ENCODE results near the gene CERS4.
"Not testable (repeated sequence)": the region's sequence is repeated elsewhere in the genome, so short reads cannot be mapped to it uniquely, and the experiment has no call there.

Gene CERS4

GRCh38 chr19:8209462-8210378 is 550 bp downstream of the CERS4 start:
- DNase-seq: peak; percentile 84

DNA sequence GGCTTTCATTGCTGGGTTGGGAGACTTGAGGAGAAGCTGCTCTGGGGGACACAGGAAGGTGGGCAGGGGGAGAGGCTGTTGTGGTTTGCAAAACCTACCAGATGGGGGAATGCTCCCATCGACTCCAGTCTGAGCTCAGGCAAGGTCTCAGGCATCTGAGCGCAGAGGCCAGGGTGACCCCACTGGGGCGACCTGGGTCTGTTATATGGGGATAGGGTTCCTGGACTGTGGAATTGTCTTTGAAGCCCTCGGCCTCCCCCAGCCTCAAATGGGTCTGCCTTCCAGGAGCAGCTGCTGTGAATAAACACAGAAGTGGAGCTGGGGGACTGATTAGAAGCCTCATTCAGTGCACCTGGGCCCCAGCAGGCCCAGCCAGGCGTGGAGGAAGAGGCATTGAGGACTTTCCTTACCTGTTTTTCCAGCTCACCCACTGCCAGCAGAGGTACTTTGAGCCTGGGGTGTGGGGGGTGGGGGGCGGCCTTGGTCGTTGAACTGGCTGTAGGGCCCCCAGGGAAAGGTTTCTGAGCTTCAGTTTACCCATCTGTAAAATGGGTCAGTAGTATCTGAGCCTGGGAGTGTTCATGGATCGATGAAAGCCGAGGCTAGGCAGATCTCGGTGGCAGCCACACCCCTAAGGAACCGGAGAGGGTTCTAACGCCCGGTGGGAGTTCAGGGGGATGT is 1.4 kb downstream of the CERS4 start:
- peak; percentile 27 for DNase-seq

- DNase-seq: no peak
These were observed 3.0 kb downstream of the CERS4 start for GRCh38 chr19:8212212-8212611.

GRCh38 chr19:8212916-8213315 is 3.7 kb downstream of the CERS4 start:
- no peak for DNase-seq

DNA sequence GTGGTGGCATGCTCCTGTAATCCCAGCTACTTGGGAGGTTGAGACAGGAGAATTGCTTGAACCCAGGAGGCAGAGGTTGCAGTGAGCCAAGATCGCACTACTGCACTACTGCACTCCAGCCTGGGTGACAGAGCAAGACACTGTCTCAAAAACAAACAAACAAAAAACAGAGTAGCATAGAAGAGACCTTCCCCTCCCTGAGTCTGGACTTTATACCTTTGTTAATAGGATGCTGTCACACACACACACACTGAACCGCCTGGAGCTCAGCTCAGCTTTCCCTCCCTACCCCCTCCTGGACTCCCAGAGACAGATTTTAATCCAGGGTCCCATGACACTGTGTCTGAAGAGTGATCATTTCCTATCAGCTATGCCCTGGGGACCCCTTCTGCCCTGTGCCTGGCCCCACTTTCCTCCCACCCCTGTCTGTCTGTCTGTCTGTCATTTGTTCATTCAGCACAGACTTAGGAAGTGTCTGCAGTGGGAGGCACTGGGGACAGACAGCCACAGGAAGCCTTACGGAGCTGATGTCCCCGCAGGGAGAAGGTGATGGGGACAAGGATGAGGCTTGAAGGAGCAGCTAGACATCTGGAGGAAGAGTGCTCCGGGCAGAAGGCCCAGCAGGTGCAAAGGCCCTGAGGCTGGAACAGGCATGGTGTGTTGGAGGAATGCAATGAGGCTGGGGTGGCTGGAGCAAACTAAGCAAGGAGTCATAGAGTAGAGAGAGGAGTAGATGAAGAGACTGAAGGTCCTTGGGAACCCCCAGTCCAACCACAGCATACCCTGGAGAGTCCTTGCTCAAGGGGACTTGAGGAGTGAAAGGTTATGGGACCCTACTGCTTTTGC is 4.9 kb downstream of the CERS4 start:
- DNase-seq: no peak

DNA sequence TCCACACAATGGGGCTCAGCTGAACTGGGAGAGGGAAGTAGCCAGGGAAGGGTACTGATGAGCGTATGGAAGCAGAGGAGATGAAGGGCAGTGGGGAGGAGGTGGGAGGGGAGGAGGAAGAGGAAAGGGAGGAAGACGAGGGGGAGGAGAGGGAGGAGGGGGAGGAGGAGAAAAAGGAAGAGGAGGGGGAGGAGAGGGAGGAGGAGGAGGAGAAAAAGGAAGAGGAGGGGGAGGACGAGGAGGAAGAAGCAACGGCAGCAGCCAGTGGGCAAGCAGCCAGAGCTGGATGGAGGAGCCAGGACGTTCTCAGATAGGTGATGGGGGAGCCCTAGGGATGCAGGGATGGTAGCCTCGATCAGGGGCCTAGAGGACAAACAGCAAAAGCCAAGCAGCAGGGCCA is 5.6 kb downstream of the CERS4 start:
- DNase-seq: no peak

GRCh38 chr19:8215783-8216182 is 6.6 kb downstream of the CERS4 start:
- no peak for DNase-seq

DNA sequence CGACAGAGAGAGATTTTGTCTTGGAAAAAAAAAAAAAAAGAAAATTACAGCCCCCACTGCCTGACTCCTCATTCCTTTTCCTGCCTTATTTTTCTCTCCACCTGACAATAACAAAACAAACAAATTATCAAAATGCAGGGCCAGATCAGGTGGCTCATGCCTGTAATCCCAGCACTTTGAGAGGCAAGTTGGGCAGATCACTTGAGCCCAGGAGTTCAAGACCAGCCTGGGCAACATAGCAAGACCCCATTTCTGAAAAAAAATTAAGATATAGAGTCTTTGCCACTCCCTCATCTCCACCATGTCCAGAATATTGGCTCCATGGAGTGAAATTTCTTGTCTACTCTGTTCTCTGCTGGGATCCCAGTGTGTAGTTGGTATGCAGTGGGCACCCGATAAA is 7.2 kb downstream of the CERS4 start:
- no peak for DNase-seq

DNA sequence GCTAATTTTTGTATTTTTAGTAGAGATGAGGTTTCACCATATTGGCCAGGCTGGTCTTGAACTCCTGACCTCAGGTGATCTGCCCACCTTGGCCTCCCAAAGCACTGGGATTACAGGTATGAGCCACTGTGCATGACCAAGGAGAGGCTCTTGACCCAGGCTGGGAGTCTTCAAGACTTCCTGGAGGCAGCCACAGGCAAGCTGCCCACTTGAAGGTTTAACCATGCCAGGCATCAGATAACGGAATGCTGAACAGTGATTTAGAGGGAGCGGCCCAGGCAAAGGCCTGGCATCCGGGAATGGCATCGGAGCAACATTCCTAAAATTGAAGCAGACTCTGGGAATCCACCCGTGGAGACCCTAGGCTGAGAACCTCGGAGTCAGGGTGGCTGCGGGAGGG is 9.0 kb downstream of the CERS4 start:
- DNase-seq: not testable (repeated sequence)

DNA sequence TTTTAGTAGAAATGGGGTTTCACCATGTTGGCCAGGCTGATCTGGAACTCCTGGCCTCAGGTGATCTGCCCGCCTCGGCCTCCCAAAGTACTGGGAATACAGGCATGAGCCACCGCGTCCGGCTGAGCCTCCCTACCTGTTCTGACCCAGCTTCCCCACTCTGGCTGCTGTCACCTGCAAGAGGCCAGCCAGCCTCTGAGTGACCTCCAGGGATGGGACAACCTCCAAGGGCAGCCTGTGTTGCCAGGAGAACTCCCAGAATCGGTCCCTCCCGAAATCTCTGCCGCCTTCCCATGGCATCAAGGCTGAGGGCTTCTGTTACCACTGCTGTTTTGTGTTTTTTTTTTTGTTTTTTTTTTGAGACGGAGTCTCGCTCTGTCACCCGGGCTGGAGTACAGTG is 11.3 kb downstream of the CERS4 start:
- DNase-seq: no peak

- DNase-seq: no peak
These were observed 12.0 kb downstream of the CERS4 start for GRCh38 chr19:8221161-8221560.

- DNase-seq: not testable (repeated sequence)
These were observed 14.3 kb downstream of the CERS4 start for GRCh38 chr19:8223442-8223841.

DNA sequence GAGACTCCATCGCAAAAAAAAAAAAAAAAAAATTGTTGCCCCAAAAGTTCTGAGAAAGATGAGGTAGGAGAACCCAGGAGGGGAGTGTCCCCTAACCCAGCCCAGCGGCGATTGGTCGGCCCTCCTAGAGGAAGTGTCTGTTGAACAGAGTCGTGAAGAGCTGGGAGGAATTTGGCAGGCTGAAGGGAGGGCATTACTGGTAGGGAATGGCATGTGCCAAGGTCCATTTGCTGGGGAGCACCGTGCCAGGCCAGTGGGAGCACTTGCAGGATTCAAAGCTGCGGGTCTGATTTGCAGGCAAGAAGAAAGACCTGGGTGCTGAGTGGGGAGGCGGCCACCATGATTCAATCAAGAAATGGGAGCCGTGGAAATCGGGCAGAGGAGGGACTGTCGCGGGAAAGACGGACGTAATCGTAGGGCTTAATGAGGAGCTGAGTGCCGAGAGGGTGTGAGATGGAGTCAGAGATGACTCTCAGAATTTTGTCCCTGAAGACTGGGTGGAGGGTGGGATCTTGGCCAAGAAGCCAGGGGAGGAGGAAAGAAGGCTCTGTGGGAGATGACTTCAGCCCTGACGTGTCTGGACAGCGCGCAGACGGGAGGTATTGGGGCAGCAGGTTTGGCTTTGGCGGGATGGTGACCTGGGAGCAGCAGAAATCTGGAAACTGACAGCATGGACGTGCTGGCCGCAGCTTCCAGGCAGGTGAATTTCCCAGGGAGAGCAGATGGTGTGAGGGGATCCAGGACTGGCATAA is 15.4 kb downstream of the CERS4 start:
- DNase-seq: no peak

DNA sequence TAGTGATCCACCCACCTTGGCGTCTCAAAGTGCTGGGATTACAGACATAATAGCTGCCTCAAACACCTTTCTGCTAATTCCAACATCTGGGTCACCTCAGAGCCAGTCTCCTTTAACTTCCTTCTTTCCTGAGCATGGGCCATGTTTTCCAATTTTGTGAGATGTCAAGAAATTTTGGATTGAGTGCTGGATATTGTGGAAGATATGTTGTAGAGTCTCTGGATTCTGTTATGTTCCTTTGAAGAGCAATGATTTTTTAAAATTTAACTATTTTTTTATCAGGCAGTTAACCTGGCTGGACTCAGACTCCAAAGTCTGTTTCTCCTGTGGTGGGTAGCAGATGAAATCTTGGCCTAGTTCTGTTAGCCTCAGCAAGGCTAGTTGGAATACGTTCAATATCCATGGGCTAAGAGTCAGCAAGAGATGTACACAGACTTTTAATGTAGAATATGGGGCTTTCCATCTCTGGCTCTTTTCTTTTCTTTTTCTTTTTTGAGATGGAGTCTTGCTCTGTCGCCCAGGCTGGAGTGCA is 22.0 kb downstream of the CERS4 start:
- DNase-seq: no peak

DNA sequence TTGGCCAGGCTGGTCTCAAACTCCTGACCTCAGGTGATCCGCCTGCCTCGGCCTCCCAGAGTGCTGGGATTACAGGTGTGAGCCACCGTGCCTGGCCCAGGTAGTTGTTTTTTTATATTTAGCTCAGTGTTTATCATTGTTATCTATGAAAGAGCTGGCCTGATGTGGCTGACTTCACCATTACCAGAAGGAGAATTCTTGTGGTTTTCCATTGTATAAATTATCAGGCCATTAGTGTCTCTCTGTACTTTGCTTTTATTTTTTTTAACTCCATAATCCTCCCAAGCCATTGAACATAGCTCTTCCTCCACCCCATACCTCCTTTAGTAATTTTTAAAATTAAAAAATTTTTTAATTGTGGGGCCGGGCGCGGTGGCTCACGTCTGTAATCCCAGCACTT is 24.2 kb downstream of the CERS4 start:
- DNase-seq: no peak

DNA sequence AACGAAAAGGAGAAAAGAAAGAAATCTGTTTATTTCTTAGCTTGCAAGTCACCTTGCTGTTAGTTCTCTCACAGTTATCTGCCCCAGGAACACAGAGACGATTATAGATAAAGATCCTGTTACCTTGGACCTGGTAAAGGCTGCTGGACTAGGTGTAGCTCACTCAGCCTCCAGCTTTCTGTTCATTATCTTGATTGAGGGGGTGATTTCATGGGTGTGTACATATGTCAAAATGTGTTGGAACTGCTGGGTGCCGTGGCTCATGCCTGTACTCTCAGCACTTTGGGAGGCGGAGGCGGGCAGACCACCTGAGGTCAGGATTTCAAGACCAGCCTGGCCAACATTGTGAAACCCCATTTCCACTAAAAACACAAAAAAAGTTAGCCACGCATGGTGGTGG is 27.9 kb downstream of the CERS4 start:
- DNase-seq: no peak

GRCh38 chr19:8238251-8238650 is 29.1 kb downstream of the CERS4 start:
- DNase-seq: no peak

DNA sequence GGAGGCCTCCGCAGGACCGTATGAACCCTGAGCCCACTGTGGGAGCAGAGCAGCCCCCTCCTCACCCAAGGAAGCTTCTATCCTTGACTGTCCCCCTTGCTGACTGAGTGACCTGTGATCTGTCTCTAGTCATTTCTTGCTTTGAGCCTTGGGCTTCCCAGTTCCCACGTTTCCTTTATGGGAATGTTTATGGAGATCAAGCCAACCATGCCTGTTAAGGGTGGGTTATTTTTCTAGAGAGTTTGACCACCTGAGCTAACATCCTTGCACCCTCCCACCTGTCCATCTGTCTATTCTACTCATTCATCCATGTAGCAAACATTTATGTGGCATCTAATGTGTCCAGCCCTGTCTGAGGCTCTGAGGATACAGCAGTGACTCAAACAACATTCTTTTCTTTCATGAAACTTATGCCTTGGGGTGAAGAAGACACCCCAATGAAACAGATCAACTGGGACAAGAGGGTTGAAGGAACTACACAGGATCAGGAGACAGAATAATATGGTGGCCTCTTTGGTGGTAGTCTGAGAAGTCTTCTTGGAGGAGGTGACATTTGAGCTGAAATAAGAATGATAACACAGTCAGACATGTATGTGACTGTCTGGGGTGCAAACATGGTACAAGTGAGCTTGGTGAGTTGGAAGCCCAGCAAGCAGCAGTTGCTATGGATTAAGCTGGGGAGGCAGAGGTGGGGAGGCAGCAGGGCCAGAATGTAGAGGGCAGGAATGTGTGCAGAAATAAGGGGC is 30.5 kb downstream of the CERS4 start:
- DNase-seq: no peak

- peak; percentile 71 for DNase-seq
These were observed 31.4 kb downstream of the CERS4 start for GRCh38 chr19:8240274-8241229.

GRCh38 chr19:8241646-8242045 is 32.5 kb downstream of the CERS4 start:
- no peak for DNase-seq
